Neural crest cell (in vitro differentiated cells): Measurements from ENCODE around the gene CBX2. TPM values are rescaled to one million over a fixed set of nuclear protein-coding genes. Genes with fewer than 3 reads are reported as not detected.

Experiments used
- DNase-seq: peaks from one replicate; pipeline ENCODE4 v3.0.0; 2021; ENCODE audit warnings: low read depth, mixed read lengths, low spot score
- H3K27ac Mint-ChIP-seq: one replicate; pipeline ENCODE4 v1.8.0; 2021; ENCODE audit warnings: mild to moderate bottlenecking, mixed read lengths; ENCODE audit not compliant: unreplicated experiment
- H3K27me3 Mint-ChIP-seq: 2 replicates; pipeline ENCODE4 v1.8.0; 2021; ENCODE audit warnings: low read depth, mild to moderate bottlenecking, mixed read lengths
- H3K36me3 Mint-ChIP-seq: 2 replicates; pipeline ENCODE4 v1.8.0; 2021; ENCODE audit warnings: low read depth, mild to moderate bottlenecking, mixed read lengths
- H3K4me1 Mint-ChIP-seq: 2 replicates; pipeline ENCODE4 v1.8.0; 2021; ENCODE audit warnings: mixed read lengths
- H3K4me3 Mint-ChIP-seq: one replicate; pipeline ENCODE4 v1.8.0; 2021; ENCODE audit warnings: mild to moderate bottlenecking, mixed read lengths
- H3K9me3 Mint-ChIP-seq: 2 replicates; pipeline ENCODE4 v1.8.0; 2021; ENCODE audit warnings: mixed read lengths
- total RNA-seq: library from RNA; stranded (reverse); gene quantifications from 2 replicates; pipeline ENCODE4 v1.2.1, GENCODE V29; 2021
- TF ChIP-seq, protein P1 (sequence below): fragments of 200-600 bp; sonication (generic); conservative IDR thresholded peaks from 2 replicates; pipeline ENCODE4 v1.5.0; 2021; ENCODE audit warnings: antibody characterized with exemption, mild to moderate bottlenecking

The CBX2 gene
- total RNA-seq, 1 donor from 2014 or later = 101 TPM

DNA sequence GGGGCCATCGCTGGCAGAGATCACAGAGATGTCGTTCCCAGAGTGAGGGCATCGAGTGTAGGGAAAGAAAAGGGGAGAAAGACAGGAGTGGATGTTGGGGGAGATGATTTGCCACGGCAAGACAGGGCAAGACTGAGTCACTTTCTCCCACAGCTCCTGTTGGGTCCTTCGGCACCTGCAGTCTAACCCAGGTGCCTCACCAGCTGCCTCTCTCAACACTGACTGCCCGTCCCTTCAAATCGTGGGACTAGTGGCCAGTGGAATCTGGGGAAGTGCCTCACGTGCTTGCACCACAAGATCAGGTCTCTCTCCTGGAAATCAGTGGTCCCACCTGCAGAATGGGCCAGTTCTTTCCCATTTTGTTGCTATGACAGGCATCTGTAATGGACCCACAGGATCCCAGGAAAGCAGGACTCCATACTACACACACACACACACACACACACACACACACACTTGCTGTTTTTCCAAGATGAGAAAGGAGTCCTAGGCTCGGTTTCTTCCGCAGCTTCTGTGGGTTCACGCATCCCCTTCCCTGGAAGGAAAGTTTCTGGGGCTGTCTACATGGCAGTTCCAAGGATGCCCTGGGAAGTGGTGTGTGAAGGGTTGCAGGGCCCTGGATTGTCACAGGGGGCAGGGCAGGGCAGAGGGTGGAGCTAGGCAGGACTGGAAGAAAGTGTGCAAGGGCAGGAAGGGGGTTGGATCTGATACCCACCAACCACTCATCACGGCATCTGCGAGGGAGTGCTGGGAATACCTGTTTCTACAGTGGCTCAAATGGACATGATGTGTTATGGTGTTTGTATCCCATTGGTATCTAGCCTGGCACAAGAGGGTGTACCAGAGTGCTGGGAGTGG lies 29.1 kb downstream of the CBX2 start:
- Mint-ChIP-seq H3K9me3 (no peaks in the 10 kb centered on the region), H3K4me1 (peaks cover 35% of the 10 kb centered on the region), H3K27ac (no peak overlapping the region), H3K4me3 (peak overlapping the region; percentile 65), H3K36me3 (peaks cover 2% of the 10 kb centered on the region), H3K27me3 (peaks cover 96% of the 10 kb centered on the region)
- TF ChIP-seq, protein P1, sequence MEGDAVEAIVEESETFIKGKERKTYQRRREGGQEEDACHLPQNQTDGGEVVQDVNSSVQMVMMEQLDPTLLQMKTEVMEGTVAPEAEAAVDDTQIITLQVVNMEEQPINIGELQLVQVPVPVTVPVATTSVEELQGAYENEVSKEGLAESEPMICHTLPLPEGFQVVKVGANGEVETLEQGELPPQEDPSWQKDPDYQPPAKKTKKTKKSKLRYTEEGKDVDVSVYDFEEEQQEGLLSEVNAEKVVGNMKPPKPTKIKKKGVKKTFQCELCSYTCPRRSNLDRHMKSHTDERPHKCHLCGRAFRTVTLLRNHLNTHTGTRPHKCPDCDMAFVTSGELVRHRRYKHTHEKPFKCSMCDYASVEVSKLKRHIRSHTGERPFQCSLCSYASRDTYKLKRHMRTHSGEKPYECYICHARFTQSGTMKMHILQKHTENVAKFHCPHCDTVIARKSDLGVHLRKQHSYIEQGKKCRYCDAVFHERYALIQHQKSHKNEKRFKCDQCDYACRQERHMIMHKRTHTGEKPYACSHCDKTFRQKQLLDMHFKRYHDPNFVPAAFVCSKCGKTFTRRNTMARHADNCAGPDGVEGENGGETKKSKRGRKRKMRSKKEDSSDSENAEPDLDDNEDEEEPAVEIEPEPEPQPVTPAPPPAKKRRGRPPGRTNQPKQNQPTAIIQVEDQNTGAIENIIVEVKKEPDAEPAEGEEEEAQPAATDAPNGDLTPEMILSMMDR = no peak
- no peak for DNase-seq

DNA sequence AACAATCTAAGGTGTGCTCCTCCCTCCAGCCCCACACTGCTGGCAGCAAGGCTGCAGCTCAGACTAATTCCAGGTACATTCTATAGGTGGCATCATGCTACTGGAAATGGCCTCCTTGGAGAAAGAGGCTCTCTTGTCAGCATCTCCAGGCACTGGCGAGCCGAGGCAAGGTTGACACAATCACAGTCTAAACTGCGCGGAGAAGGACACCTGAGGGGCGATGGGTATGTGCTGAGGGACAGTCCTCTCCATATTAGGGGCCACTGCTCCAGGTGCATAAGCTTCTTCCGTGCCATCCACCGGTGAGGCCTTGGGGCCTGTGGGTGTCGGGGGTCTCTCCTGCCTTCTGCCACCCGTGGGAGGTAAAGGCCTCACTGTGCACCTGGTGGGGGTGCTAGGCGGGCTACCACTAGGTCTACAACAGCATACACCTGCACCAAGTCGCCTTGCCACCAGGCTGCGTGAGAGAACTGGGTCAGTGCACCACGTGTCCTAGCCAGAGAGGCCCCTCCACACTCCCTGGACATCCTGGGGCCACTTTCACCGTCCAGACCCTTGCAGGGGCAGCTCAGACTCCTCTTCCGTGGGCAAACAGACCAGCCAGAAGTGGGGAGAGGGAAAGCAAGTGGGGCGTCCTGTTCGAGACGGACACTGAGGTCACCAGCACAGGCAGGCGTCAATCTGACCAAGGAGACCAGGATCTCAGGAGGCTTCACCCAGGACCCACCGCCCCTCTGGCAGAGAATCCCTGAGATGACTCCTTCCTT lies 31.0 kb downstream of the CBX2 start:
- DNase-seq = no peak
- no peak overlapping the region for H3K27ac Mint-ChIP-seq
- TF ChIP-seq, protein P1 = no peak
- H3K36me3 Mint-ChIP-seq = peaks cover 2% of the 10 kb centered on the region
- H3K4me1 Mint-ChIP-seq = peaks cover 38% of the 10 kb centered on the region
- H3K4me3 Mint-ChIP-seq = peak overlapping the region; percentile 55
- H3K9me3 Mint-ChIP-seq = no peaks in the 10 kb centered on the region
- H3K27me3 Mint-ChIP-seq = peaks cover 86% of the 10 kb centered on the region

DNA sequence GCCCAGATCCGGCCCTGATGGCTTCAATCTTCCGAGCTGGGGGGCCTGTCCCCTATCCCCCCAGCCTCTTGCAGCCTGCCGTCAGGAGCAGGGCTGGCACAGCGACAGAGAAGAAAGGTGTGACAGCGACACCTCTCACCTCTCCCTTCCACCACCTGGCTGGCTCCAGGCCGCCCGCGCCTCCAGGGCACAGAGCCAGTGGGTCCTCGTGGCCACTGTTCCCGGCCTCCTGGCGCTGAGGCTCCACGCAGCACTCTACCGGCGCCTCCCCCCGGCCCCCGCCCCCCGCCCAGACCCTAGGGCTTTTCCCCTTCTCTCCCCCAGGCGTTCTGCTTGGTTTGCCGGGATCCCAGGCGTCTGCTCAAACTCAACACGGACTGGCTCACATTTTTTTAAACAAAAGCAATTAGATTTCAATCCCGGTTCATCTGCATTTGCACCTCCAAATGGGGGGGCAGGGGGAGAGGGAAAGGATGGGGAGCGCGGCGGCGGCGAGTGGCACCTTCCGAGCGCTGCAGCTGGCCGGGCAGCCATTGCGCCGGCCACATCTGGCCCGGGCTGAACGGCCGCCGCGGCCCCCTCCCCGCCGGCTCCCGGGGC lies 31.7 kb downstream of the CBX2 start:
- H3K4me3 Mint-ChIP-seq = peak overlapping the region; percentile 70
- H3K27me3 Mint-ChIP-seq = peaks cover 87% of the 10 kb centered on the region
- TF ChIP-seq, protein P1 = no peak
- no peak for DNase-seq
- no peaks in the 10 kb centered on the region for H3K36me3 Mint-ChIP-seq
- peaks cover 38% of the 10 kb centered on the region for H3K4me1 Mint-ChIP-seq
- peak overlapping the region; percentile 86 for H3K27ac Mint-ChIP-seq
- no peaks in the 10 kb centered on the region for H3K9me3 Mint-ChIP-seq

DNA sequence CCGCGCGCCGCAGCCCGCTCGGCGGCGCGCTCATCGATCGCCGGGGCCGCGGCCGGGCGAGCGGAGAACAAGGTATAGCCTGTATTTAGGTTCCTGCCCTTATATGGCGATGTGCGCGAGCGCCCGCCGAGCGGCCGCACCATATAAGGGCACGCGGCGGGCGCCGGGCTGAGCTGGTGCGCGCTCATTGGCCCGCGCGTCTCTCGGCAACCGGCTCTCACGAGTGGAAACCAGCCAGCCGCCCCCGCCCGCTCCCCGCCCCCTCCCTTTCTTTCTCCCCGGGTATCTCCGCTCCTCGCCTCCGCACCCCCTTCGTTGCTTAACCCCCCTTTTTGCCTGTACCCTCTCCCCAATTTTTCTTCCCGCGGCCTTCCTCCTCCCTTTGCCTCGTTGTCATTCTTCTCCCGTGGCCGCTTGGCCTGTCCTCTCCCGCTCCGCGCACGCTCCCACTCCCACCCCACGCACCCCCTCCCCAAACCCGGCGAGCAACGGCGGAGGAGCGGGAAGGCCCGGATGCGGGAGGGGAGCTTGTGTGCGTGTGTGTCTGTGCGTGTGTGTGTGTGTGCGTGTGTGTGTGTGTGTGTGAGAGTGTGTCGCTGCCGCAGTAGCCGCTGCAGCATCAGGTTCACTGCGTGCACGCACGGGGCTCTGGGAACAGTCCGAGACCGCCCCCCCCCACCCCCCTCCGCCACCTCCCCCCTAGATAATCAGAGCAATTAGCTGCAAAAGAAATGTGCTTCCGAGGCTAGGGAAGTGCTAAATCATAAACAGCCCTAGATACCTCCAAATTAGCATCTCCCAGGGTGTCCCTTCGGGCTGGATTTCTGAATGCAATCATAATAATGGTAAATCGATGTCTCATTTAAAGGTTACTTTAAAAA lies 32.4 kb downstream of the CBX2 start:
- H3K27me3 Mint-ChIP-seq = peaks cover 83% of the 10 kb centered on the region
- H3K9me3 Mint-ChIP-seq = no peaks in the 10 kb centered on the region
- H3K4me3 Mint-ChIP-seq = peak overlapping the region; percentile 83
- peaks cover 32% of the 10 kb centered on the region for H3K4me1 Mint-ChIP-seq
- no peaks in the 10 kb centered on the region for H3K36me3 Mint-ChIP-seq
- TF ChIP-seq, protein P1 = no peak
- peak overlapping the region; percentile 59 for H3K27ac Mint-ChIP-seq
- peak; percentile 68 for DNase-seq
